ACC112 (cell line): ENCODE data around the gene HDAC8.
"Not testable (repeated sequence)": the region's sequence is repeated elsewhere in the genome, so short reads cannot be mapped to it uniquely, and the experiment has no call there.

Source experiments
- H2AFZ ChIP-seq: fragments of 200-600 bp; sonication (generic); one replicate; pipeline ENCODE4 v1.6.0; 2017; ENCODE audit warnings: antibody characterized with exemption, low read length; ENCODE audit not compliant: unreplicated experiment
- H3K27ac ChIP-seq: fragments of 200-600 bp; sonication (generic); 2 replicates; pipeline ENCODE4 v1.5.1; 2014; ENCODE audit warnings: low read depth, mild to moderate bottlenecking, antibody characterized with exemption, low read length, moderate library complexity
- H3K27me3 ChIP-seq: fragments of 200-600 bp; sonication (generic); 2 replicates; pipeline ENCODE4 v1.6.1; 2014; ENCODE audit warnings: mild to moderate bottlenecking, antibody characterized with exemption, low read length, moderate library complexity, mixed read lengths; ENCODE audit not compliant: insufficient read depth
- H3K36me3 ChIP-seq: fragments of 200-600 bp; sonication (generic); 2 replicates; pipeline ENCODE4 v1.6.1; 2016; ENCODE audit warnings: mild to moderate bottlenecking, antibody characterized with exemption, low read length, moderate library complexity, mixed read lengths; ENCODE audit not compliant: insufficient read depth
- H3K4me1 ChIP-seq: fragments of 200-600 bp; sonication (generic); one replicate; pipeline ENCODE4 v1.6.1; 2016; ENCODE audit warnings: low read length, mixed read lengths; ENCODE audit not compliant: insufficient read depth, unreplicated experiment, control insufficient read depth
- H3K4me3 ChIP-seq: fragments of 200-600 bp; sonication (generic); 2 replicates; pipeline ENCODE4 v1.5.1; 2014; ENCODE audit warnings: mild to moderate bottlenecking, low read depth, low read length
- H3K79me2 ChIP-seq: fragments of 200-600 bp; sonication (generic); one replicate; pipeline ENCODE4 v1.6.0; 2016; ENCODE audit warnings: low read length; ENCODE audit not compliant: control insufficient read depth, unreplicated experiment, insufficient read depth

Gene HDAC8

GRCh38 chrX:72573158-72573511, 492 bp upstream of the HDAC8 start:
- peaks cover 2% of the 10 kb centered on the region; the same call in 1 of the 2 replicates for H3K36me3 ChIP-seq
- H3K27ac ChIP-seq, result no peak overlapping the region
- H3K79me2 ChIP-seq, result peaks cover 7% of the 10 kb centered on the region
- peak overlapping the region; percentile 98 for H3K4me3 ChIP-seq
- peaks cover 29% of the 10 kb centered on the region for H3K4me1 ChIP-seq
- peak overlapping the region; percentile 23 for H2AFZ ChIP-seq
- H3K27me3 ChIP-seq, result no peaks in the 10 kb centered on the region

- H3K4me1 ChIP-seq, result peaks cover 19% of the 10 kb centered on the region
- no peak overlapping the region for H3K4me3 ChIP-seq
- H2AFZ ChIP-seq, result no peak overlapping the region
- H3K36me3 ChIP-seq, result peaks cover 18% of the 10 kb centered on the region; the same call in 1 of the 2 replicates
- H3K27me3 ChIP-seq, result no peaks in the 10 kb centered on the region
- no peak overlapping the region for H3K27ac ChIP-seq
- peaks cover 7% of the 10 kb centered on the region for H3K79me2 ChIP-seq
Measured at GRCh38 chrX:72569786-72570185, 2.9 kb downstream of the HDAC8 start.

GRCh38 chrX:72568406-72569092, 4.1 kb downstream of the HDAC8 start:
- H3K27me3 ChIP-seq, result no peaks in the 10 kb centered on the region
- H3K36me3 ChIP-seq, result peaks cover 21% of the 10 kb centered on the region; the same call in 1 of the 2 replicates
- H2AFZ ChIP-seq, result no peak overlapping the region
- H3K4me3 ChIP-seq, result no peak overlapping the region
- H3K4me1 ChIP-seq, result peaks cover 19% of the 10 kb centered on the region
- H3K27ac ChIP-seq, result no peak overlapping the region
- H3K79me2 ChIP-seq, result peaks cover 7% of the 10 kb centered on the region

- Histone ChIP-seq H3K4me3 (no peak overlapping the region), H3K27me3 (no peaks in the 10 kb centered on the region), H3K36me3 (peaks cover 21% of the 10 kb centered on the region; the same call in 1 of the 2 replicates)
Measured at GRCh38 chrX:72566448-72566847, 6.2 kb downstream of the HDAC8 start.

GRCh38 chrX:72559655-72560054, 13.0 kb downstream of the HDAC8 start:
- not testable (repeated sequence) for H2AFZ ChIP-seq, H3K27me3 ChIP-seq, H3K4me3 ChIP-seq, H3K27ac ChIP-seq, H3K79me2 ChIP-seq, H3K36me3 ChIP-seq, H3K4me1 ChIP-seq

More at GRCh38 chrX:72566448-72566847, 6.2 kb downstream of the HDAC8 start:
- Histone ChIP-seq H3K27ac (no peak overlapping the region), H2AFZ (no peak overlapping the region), H3K79me2 (no peaks in the 10 kb centered on the region), H3K4me1 (peaks cover 19% of the 10 kb centered on the region)

GRCh38 chrX:72554448-72555140, 18.0 kb downstream of the HDAC8 start:
- Histone ChIP-seq H3K79me2 (peaks cover 4% of the 10 kb centered on the region), H3K27ac (no peak overlapping the region), H2AFZ (no peak overlapping the region), H3K27me3 (no peaks in the 10 kb centered on the region), H3K36me3 (no peaks in the 10 kb centered on the region), H3K4me1 (peaks cover 5% of the 10 kb centered on the region), H3K4me3 (no peak overlapping the region)

GRCh38 chrX:72552443-72552842, 20.2 kb downstream of the HDAC8 start:
- H3K4me1 ChIP-seq, H3K36me3 ChIP-seq, H2AFZ ChIP-seq, H3K27me3 ChIP-seq, H3K79me2 ChIP-seq, H3K27ac ChIP-seq, H3K4me3 ChIP-seq: not testable (repeated sequence)

- Histone ChIP-seq H3K79me2 (no peaks in the 10 kb centered on the region), H3K4me1 (no peaks in the 10 kb centered on the region), H3K4me3 (no peak overlapping the region), H3K27me3 (no peaks in the 10 kb centered on the region), H3K36me3 (no peaks in the 10 kb centered on the region), H3K27ac (no peak overlapping the region), H2AFZ (no peak overlapping the region)
Measured at GRCh38 chrX:72545990-72546389, 26.7 kb downstream of the HDAC8 start.

- no peaks in the 10 kb centered on the region for H3K27me3 ChIP-seq
- no peak overlapping the region for H3K27ac ChIP-seq
- H2AFZ ChIP-seq, result no peak overlapping the region
- H3K36me3 ChIP-seq, result no peaks in the 10 kb centered on the region
- no peak overlapping the region for H3K4me3 ChIP-seq
- no peaks in the 10 kb centered on the region for H3K79me2 ChIP-seq
- H3K4me1 ChIP-seq, result no peaks in the 10 kb centered on the region
Measured at GRCh38 chrX:72540318-72540717, 32.3 kb downstream of the HDAC8 start.

GRCh38 chrX:72539822-72540221, 32.8 kb downstream of the HDAC8 start:
- H3K4me3 ChIP-seq, result no peak overlapping the region
- H3K4me1 ChIP-seq, result no peaks in the 10 kb centered on the region
- no peaks in the 10 kb centered on the region for H3K27me3 ChIP-seq
- no peak overlapping the region for H3K27ac ChIP-seq
- no peaks in the 10 kb centered on the region for H3K36me3 ChIP-seq
- no peaks in the 10 kb centered on the region for H3K79me2 ChIP-seq
- no peak overlapping the region for H2AFZ ChIP-seq

GRCh38 chrX:72536542-72536941, 36.1 kb downstream of the HDAC8 start:
- no peaks in the 10 kb centered on the region for H3K79me2 ChIP-seq
- H2AFZ ChIP-seq, result no peak overlapping the region
- H3K27me3 ChIP-seq, result no peaks in the 10 kb centered on the region
- no peaks in the 10 kb centered on the region for H3K36me3 ChIP-seq
- H3K4me1 ChIP-seq, result no peaks in the 10 kb centered on the region
- H3K4me3 ChIP-seq, result no peak overlapping the region
- H3K27ac ChIP-seq, result no peak overlapping the region
